GM12865 (cell line): Measurements from ENCODE around the gene SLC3A2.
"Not testable (repeated sequence)": the region's sequence is repeated elsewhere in the genome, so short reads cannot be mapped to it uniquely, and the experiment has no call there.

Experiments used
- DNase-seq: peaks from one replicate; pipeline ENCODE4 v3.0.0; 2010; ENCODE audit warnings: low read depth
- H3K4me3 ChIP-seq: 2 replicates; pipeline ENCODE4 v1.5.1; 2011; ENCODE audit warnings: mild to moderate bottlenecking, low read depth, low read length, control low read depth
- TF ChIP-seq, protein P1 (sequence below): IDR thresholded peaks from 2 replicates; pipeline ENCODE4 v1.5.1; 2011; ENCODE audit warnings: low read length, control low read depth, low read depth, inconsistent platforms; ENCODE audit not compliant: insufficient read depth; ENCODE audit errors: missing control alignments

The SLC3A2 gene

DNA sequence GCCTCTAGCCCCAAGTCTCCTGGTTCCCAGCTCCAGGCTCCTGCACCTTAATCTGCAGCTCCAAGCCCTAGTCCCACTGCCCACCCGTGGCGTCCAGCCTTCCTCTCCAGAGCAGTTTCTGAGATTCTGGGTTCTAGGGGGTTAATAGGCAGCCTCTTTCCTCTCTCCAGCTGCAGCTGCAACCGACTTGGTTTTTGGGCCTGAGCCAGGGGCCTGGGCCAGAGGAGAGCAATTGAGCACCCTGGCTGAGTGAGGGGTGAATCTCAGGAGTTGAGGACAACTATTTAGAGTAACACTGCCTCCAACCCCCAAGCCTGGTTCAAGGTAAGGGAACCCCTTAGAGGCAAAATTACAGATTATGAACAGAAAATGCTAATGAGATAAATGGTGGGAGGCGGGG lies 49.5 kb downstream of the SLC3A2 start:
- no peak overlapping the region for H3K4me3 ChIP-seq
- DNase-seq, result no peak
- TF ChIP-seq, protein P1, sequence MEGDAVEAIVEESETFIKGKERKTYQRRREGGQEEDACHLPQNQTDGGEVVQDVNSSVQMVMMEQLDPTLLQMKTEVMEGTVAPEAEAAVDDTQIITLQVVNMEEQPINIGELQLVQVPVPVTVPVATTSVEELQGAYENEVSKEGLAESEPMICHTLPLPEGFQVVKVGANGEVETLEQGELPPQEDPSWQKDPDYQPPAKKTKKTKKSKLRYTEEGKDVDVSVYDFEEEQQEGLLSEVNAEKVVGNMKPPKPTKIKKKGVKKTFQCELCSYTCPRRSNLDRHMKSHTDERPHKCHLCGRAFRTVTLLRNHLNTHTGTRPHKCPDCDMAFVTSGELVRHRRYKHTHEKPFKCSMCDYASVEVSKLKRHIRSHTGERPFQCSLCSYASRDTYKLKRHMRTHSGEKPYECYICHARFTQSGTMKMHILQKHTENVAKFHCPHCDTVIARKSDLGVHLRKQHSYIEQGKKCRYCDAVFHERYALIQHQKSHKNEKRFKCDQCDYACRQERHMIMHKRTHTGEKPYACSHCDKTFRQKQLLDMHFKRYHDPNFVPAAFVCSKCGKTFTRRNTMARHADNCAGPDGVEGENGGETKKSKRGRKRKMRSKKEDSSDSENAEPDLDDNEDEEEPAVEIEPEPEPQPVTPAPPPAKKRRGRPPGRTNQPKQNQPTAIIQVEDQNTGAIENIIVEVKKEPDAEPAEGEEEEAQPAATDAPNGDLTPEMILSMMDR, result no peak

- TF ChIP-seq, protein P1, result no peak
- DNase-seq, result no peak
- no peak overlapping the region for H3K4me3 ChIP-seq
These were observed 50.0 kb downstream of the SLC3A2 start for GRCh38 chr11:62930666-62931065.

DNA sequence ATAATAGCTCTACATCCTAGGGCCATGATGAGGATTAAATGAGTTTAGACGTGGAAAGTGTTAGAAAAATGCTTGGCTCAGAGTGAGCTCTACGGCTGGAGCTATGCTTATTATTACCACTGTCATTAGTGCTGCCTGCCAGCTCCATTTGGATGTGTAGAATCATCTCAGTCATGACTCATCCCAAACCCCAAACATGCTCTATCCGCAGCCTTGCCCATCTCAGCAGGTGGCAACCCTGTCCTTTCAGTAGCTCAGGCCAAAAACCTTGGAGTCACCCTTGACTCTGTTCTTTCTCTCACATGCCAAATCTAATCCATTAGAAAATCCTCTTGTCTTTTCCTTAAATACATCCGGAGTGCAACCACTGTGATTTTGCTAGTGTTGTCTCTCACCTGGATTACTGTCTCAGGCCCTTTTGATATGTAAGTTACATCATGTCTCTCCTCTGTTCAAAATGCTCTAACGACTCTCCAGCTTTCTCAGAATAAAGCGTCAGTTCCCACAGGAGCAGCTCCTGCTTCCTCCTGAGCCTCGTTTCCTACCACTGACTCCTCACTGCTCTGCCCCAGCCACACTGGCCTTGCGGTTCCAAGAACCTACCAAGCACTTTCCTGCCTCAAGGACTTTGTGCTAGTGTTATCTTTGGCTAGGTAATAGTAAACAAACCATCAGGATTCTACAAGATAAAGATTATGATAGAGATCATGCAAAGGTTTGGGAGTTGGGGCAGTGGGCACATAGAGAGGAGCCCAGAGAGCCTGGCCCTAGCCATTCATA lies 51.0 kb downstream of the SLC3A2 start:
- H3K4me3 ChIP-seq, result no peak overlapping the region
- no peak for DNase-seq
- TF ChIP-seq, protein P1, result no peak

DNA sequence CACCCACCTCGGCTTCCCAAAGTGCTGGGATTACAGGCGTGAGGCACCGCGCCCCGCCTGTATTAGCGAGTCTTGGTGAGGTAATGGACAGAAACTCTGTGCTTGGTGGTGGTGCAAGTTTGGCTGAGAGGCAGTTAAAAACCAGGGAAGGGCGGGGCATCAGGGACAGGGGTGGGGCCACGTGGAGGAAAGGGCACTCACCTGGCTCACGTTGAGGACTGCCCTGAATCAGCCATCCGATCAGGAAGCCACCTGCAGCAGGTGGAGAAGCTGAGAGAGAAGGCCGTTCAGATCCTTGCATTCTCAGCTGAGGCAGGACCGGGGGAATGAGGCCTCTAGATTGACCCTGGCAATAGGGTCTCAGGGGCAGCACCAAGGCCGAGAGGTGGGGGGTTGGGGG lies 52.6 kb downstream of the SLC3A2 start:
- no peak overlapping the region for H3K4me3 ChIP-seq
- DNase-seq, result no peak
- TF ChIP-seq, protein P1, result no peak

GRCh38 chr11:62933750-62934495 lies 53.2 kb downstream of the SLC3A2 start:
- no peak for DNase-seq
- H3K4me3 ChIP-seq, result no peak overlapping the region
- TF ChIP-seq, protein P1, result no peak

DNA sequence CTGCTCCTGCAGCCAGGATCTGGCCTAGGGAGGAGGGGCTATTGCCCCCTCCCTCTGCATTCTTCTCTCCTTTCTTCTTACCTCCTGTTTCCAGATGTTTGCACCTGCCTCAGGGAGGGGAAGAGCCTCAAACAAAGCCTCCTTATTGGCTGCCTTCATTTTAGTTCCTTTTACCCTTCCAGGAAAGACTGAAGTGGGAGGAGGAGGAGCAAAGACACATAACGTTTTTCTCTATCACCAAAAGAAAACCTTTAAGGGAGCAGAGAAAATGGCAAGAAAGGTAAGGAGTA lies 53.7 kb downstream of the SLC3A2 start:
- H3K4me3 ChIP-seq, result no peak overlapping the region
- no peak for DNase-seq
- TF ChIP-seq, protein P1, result no peak

DNA sequence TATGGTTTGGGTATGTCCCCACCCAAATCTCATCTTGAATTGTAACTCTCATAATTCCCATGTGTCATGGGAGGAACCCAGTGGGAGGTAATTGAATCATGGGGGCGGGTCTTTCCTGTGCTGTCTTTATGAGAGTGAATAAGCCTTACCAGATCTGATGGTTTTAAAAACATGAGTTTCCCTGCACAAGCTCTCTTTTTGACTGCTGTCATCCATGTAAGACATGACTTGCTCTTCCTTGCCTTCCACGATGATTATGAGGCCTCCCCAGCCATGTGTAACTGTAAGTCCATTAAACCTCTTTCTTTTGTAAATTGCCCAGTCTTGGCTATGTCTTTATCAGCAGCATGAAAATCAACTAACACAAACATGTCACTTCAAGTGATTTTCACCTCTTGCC lies 56.8 kb downstream of the SLC3A2 start:
- not testable (repeated sequence) for DNase-seq

More for the DNA sequence above, 56.8 kb downstream of the SLC3A2 start:
- H3K4me3 ChIP-seq, result not testable (repeated sequence)
